Ishikawa (cell line): Measurements from ENCODE around the gene CCDC187.

Experiments
- EGR1 ChIP-seq: IDR thresholded peaks from 2 replicates; pipeline ENCODE4 v1.6.1; 2012
- EP300 ChIP-seq: IDR thresholded peaks from 2 replicates; pipeline ENCODE4 v1.6.1; 2012; ENCODE audit warnings: borderline replicate concordance
- NFIC ChIP-seq: IDR thresholded peaks from 2 replicates; pipeline ENCODE4 v1.6.1; 2012
- RAD21 ChIP-seq: IDR thresholded peaks from 2 replicates; pipeline ENCODE4 v1.6.1; 2012; ENCODE audit warnings: low read depth
- TAF1 ChIP-seq: IDR thresholded peaks from 2 replicates; pipeline ENCODE4 v1.6.1; 2012; ENCODE audit warnings: low read depth, mild to moderate bottlenecking
- YY1 ChIP-seq: IDR thresholded peaks from 2 replicates; pipeline ENCODE4 v1.6.1; 2012; ENCODE audit warnings: low read depth
- TF ChIP-seq, protein P1 (sequence below): IDR thresholded peaks from 2 replicates; pipeline ENCODE4 v1.6.1; 2012; ENCODE audit warnings: low read depth, mild to moderate bottlenecking
- TF ChIP-seq, protein P2 (sequence below): IDR thresholded peaks from 2 replicates; pipeline ENCODE4 v1.6.1; 2012

DNA sequence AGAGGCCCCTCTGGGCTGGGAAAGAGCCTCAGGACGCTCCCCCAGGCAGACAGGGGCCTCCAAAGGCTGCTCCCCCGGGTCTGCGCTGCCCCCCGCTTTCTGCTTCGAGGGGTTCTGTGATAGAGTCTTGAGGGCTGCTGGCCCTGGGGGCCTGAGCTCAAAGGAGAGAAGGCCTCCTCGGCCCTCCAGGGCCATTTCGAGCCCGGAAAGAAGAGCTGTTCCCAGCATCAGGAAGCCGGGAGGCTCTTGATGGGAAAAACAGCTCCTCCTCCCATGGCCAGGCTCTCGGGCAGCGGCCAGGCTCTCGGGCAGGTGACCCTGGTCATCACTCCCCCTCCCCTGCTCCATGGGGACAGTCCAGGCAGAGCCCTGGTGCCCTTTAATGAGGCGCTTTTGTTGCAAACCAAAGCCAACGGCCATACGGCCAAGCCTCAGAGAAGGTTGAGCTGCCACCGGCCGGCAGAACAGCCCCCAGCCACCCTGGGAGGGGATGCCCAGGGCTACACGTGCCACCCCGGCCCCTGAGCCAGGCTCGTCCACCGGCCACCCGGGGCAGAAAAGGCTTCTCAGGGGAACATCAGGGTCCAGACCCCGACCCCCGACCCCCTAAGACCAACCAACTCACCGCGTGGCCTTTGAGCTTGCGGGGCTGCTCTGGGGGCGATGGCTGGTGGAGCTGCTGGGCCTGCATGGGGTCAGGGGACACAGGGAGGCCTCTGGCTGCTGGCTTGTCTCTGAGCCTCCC is 42.0 kb downstream of the CCDC187 start:
- TF ChIP-seq EP300 (no peak), RAD21 (no peak), EGR1 (no peak), YY1 (no peak), TAF1 (no peak), NFIC (no peak)
- TF ChIP-seq, protein P1, sequence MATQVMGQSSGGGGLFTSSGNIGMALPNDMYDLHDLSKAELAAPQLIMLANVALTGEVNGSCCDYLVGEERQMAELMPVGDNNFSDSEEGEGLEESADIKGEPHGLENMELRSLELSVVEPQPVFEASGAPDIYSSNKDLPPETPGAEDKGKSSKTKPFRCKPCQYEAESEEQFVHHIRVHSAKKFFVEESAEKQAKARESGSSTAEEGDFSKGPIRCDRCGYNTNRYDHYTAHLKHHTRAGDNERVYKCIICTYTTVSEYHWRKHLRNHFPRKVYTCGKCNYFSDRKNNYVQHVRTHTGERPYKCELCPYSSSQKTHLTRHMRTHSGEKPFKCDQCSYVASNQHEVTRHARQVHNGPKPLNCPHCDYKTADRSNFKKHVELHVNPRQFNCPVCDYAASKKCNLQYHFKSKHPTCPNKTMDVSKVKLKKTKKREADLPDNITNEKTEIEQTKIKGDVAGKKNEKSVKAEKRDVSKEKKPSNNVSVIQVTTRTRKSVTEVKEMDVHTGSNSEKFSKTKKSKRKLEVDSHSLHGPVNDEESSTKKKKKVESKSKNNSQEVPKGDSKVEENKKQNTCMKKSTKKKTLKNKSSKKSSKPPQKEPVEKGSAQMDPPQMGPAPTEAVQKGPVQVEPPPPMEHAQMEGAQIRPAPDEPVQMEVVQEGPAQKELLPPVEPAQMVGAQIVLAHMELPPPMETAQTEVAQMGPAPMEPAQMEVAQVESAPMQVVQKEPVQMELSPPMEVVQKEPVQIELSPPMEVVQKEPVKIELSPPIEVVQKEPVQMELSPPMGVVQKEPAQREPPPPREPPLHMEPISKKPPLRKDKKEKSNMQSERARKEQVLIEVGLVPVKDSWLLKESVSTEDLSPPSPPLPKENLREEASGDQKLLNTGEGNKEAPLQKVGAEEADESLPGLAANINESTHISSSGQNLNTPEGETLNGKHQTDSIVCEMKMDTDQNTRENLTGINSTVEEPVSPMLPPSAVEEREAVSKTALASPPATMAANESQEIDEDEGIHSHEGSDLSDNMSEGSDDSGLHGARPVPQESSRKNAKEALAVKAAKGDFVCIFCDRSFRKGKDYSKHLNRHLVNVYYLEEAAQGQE, result no peak
- TF ChIP-seq, protein P2, sequence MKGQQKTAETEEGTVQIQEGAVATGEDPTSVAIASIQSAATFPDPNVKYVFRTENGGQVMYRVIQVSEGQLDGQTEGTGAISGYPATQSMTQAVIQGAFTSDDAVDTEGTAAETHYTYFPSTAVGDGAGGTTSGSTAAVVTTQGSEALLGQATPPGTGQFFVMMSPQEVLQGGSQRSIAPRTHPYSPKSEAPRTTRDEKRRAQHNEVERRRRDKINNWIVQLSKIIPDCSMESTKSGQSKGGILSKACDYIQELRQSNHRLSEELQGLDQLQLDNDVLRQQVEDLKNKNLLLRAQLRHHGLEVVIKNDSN, result no peak
